Measurements from ENCODE around the gene IRF2BPL.

IRF2BPL gene

DNA sequence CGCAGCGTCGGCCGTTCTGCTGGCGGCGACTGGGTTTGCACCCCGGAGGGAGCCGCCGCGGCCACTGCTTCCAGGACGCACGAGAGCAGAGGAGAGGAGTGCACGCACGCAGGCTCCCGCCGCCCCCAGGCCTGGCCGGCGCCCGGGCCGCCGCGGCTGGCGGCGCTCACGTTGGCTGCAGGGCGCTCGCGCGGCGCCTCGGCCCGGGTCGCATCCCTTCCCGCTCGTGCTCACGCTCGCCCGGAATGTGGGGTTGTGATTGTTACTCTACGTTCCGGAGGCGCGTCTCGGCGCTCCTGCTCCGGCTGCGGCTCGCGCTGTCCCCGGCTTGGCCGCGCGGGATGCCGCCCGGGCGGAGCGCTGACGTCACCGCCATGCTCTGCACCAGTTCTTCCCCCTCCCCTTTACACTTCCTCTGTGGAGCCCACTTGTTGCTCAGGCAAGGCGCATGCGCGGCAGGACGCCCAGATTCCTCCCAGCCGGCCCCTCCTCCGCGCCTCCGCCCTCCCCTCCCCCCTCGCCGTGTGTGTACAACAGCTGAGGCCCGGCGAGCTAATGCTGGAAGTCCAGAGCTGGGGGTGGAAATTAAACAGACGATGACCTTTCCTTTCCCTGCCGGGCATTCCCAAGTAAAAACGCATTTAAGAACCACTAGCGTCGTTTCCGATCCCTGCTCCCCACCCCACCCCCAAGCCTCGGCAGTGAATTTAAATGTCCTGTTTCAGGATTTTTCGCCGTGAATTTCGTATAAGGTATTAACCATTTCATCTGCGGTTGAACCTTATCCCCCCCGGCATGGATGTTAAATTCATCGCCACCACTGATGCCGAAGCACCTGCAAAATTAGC is at the start of gene IRF2BPL:
TSS of gene IRF2BPL (minus strand) at position 325 of the 848 bp plus-strand sequence. CDS start 916 bp downstream, outside the sequence.
- DNase-seq (ENCODE audit: low read depth) = peak; percentile 98
- no peak for TF ChIP-seq CTCF (IDR thresholded peaks at IDR 0.05; ENCODE audit: insufficient read depth, low read depth, low read length, missing control alignments)
- peak within 1 kb of the TSS; percentile 82 for H3K4me3 ChIP-seq (ENCODE audit: low read depth, low read length)

GRCh38 chr14:77077040-77077439 is 48.5 kb upstream of the IRF2BPL start:
- DNase-seq (ENCODE audit: low read depth) = no peak
- H3K4me3 ChIP-seq (ENCODE audit: low read depth, low read length) = no peak overlapping the region

GRCh38 chr14:77076113-77076631 is 47.7 kb upstream of the IRF2BPL start:
- DNase-seq (ENCODE audit: low read depth) = no peak
- H3K4me3 ChIP-seq (ENCODE audit: low read depth, low read length) = no peak overlapping the region
- no peak for TF ChIP-seq CTCF (IDR thresholded peaks at IDR 0.05; ENCODE audit: insufficient read depth, low read depth, low read length, missing control alignments)

More at GRCh38 chr14:77077040-77077439, 48.5 kb upstream of the IRF2BPL start:
- no peak for TF ChIP-seq CTCF (IDR thresholded peaks at IDR 0.05; ENCODE audit: insufficient read depth, low read depth, low read length, missing control alignments)

- no peak for TF ChIP-seq CTCF (IDR thresholded peaks at IDR 0.05; ENCODE audit: insufficient read depth, low read depth, low read length, missing control alignments)
- H3K4me3 ChIP-seq (ENCODE audit: low read depth, low read length) = no peak overlapping the region
- no peak for DNase-seq (ENCODE audit: low read depth)
These were observed 46.5 kb upstream of the IRF2BPL start for GRCh38 chr14:77074969-77075368.

- DNase-seq (ENCODE audit: low read depth) = no peak
- TF ChIP-seq CTCF (IDR thresholded peaks at IDR 0.05; ENCODE audit: insufficient read depth, low read depth, low read length, missing control alignments) = no peak
These were observed 43.5 kb upstream of the IRF2BPL start for GRCh38 chr14:77071938-77072388.

DNA sequence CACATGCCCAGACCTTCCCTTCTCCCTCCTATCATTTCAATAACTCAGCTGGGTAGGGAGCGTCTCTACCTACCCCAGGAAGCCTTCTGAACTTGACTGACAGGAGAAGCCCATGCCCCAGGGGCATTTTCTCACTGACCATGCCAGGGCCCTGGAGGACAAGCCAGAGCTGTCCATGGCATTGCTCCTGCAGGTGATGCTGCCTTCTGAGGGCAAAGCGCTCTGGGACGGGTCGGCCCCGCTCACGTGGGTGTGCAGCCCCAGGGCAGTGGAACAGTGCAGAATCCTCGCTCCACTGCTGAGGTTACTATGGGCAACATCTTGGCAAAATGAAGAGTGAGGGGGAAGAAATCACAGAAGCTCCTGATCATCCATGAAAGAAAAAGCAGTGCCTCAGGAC is 41.0 kb upstream of the IRF2BPL start:
- no peak for DNase-seq (ENCODE audit: low read depth)
- no peak overlapping the region for H3K4me3 ChIP-seq (ENCODE audit: low read depth, low read length)
- TF ChIP-seq CTCF (IDR thresholded peaks at IDR 0.05; ENCODE audit: insufficient read depth, low read depth, low read length, missing control alignments) = no peak

More at GRCh38 chr14:77071938-77072388, 43.5 kb upstream of the IRF2BPL start:
- no peak overlapping the region for H3K4me3 ChIP-seq (ENCODE audit: low read depth, low read length)
